ENCODE data around the gene NPAS1. TPM values are rescaled to one million over a fixed set of nuclear protein-coding genes. Genes with fewer than 3 reads are reported as not detected.

NPAS1 gene
- total and polyA plus RNA-seq, 10 donors, result 0.85 to 6.3 (median 2.4) TPM

- no peak for TF ChIP-seq CTCF (IDR thresholded peaks at IDR 0.05 in 8 of 11, conservative IDR thresholded peaks at IDR 0.05 in 3 of 11)
- no peak for TF ChIP-seq POLR2A (IDR thresholded peaks at IDR 0.05)
- no peak for TF ChIP-seq POLR2AphosphoS5 (IDR thresholded peaks at IDR 0.05)
- WGBS, 5 donors, result 75 to 86% (median 85%) methylated on average over 16 of the region's 16 CpGs
- no peaks in the 10 kb centered on the region for H3K27me3 ChIP-seq (replicated peaks in 1 of 7)
- DNase-seq, result no peak
- peaks cover 0 to 39% (median 0%) of the 10 kb centered on the region in 6 donors for H3K36me3 ChIP-seq
- peak overlapping the region in 7 of 8 donors; percentile 53 to 77 (median 71) for H3K27ac ChIP-seq
- H3K4me1 ChIP-seq, result peaks cover 29 to 89% (median 48%) of the 10 kb centered on the region in 6 donors
- intact Hi-C loops (cut with DNase I; ENCODE audit: low total_unique reads), result no loop called here
- H3K9me3 ChIP-seq, result no peaks in the 10 kb centered on the region
- no peak overlapping the region for H3K4me3 ChIP-seq
Measured at GRCh38 chr19:46975011-46975924, 44.4 kb upstream of the NPAS1 start.

GRCh38 chr19:46975925-46976782, 43.5 kb upstream of the NPAS1 start:
- peaks cover 0 to 34% (median 0%) of the 10 kb centered on the region in 6 donors for H3K36me3 ChIP-seq
- H3K4me3 ChIP-seq, result no peak overlapping the region
- TF ChIP-seq POLR2A (IDR thresholded peaks at IDR 0.05), result no peak
- TF ChIP-seq CTCF (IDR thresholded peaks at IDR 0.05 in 8 of 11, conservative IDR thresholded peaks at IDR 0.05 in 3 of 11), result no peak
- TF ChIP-seq POLR2AphosphoS5 (IDR thresholded peaks at IDR 0.05), result peak; percentile 70 to 81 (median 81)
- no peaks in the 10 kb centered on the region for H3K9me3 ChIP-seq
- peaks cover 36 to 92% (median 56%) of the 10 kb centered on the region in 6 donors for H3K4me1 ChIP-seq
- peak; percentile 84 for DNase-seq
- WGBS, 5 donors, result 46 to 73% (median 65%) methylated on average over 10 to 18 of the region's 18 CpGs
- peak overlapping the region in 7 of 8 donors; percentile 51 to 77 (median 73) for H3K27ac ChIP-seq
- intact Hi-C loops (cut with DNase I; ENCODE audit: low total_unique reads), result no loop called here
- H3K27me3 ChIP-seq (replicated peaks in 1 of 7), result no peaks in the 10 kb centered on the region

GRCh38 chr19:46976845-46977320, 42.8 kb upstream of the NPAS1 start:
- H3K36me3 ChIP-seq, result peaks cover 0 to 27% (median 0%) of the 10 kb centered on the region in 6 donors
- 57 to 66% (median 62%) methylated on average over 8 of the region's 8 CpGs for WGBS, 5 donors
- no peaks in the 10 kb centered on the region for H3K9me3 ChIP-seq
- H3K4me1 ChIP-seq, result peaks cover 38 to 92% (median 62%) of the 10 kb centered on the region in 6 donors
- DNase-seq, result peak; percentile 67
- TF ChIP-seq POLR2A (IDR thresholded peaks at IDR 0.05) (no peak), CTCF (IDR thresholded peaks at IDR 0.05 in 8 of 11, conservative IDR thresholded peaks at IDR 0.05 in 3 of 11) (no peak), POLR2AphosphoS5 (IDR thresholded peaks at IDR 0.05) (no peak)
- no peak overlapping the region for H3K4me3 ChIP-seq
- H3K27me3 ChIP-seq (replicated peaks in 1 of 7), result no peaks in the 10 kb centered on the region
- intact Hi-C loops (cut with DNase I; ENCODE audit: low total_unique reads), result no loop called here
- peak overlapping the region in 7 of 8 donors; percentile 51 to 77 (median 73) for H3K27ac ChIP-seq
